ENCODE measurements around the gene DHX16. TPM values are rescaled to one million over a fixed set of nuclear protein-coding genes. Genes with fewer than 3 reads are reported as not detected.
A peak's percentile ranks its signal among the peaks of the same experiment; 100 is the strongest.

The DHX16 gene
- total RNA-seq, 1 experiment from 2014 or later: 44.5 TPM

- TF ChIP-seq, protein P1, sequence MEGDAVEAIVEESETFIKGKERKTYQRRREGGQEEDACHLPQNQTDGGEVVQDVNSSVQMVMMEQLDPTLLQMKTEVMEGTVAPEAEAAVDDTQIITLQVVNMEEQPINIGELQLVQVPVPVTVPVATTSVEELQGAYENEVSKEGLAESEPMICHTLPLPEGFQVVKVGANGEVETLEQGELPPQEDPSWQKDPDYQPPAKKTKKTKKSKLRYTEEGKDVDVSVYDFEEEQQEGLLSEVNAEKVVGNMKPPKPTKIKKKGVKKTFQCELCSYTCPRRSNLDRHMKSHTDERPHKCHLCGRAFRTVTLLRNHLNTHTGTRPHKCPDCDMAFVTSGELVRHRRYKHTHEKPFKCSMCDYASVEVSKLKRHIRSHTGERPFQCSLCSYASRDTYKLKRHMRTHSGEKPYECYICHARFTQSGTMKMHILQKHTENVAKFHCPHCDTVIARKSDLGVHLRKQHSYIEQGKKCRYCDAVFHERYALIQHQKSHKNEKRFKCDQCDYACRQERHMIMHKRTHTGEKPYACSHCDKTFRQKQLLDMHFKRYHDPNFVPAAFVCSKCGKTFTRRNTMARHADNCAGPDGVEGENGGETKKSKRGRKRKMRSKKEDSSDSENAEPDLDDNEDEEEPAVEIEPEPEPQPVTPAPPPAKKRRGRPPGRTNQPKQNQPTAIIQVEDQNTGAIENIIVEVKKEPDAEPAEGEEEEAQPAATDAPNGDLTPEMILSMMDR (IDR thresholded peaks at IDR 0.05): no peak
- no peak for TF ChIP-seq SIN3A (IDR thresholded peaks at IDR 0.05; ENCODE audit: borderline replicate concordance, insufficient read depth, low read depth, low read length)
- no peak for TF ChIP-seq REST (IDR thresholded peaks at IDR 0.05; ENCODE audit: insufficient read depth in 1 of 2, low read depth in 2 of 2, low read length in 1 of 2)
- no peak for TF ChIP-seq TCF7L2 (IDR thresholded peaks at IDR 0.05; ENCODE audit: low read depth, low read length)
- no peak for TF ChIP-seq POLR2AphosphoS5 (IDR thresholded peaks at IDR 0.05; ENCODE audit: low read depth, low read length)
- ChIA-PET POLR2A (no interaction called here), CTCF (interaction anchor here (0.7 kb wide), 1 partner anchor 44 kb away, joined by 5 read pairs; no protein-coding TSS in a partner anchor)
- no peaks in the 10 kb centered on the region for H3K9me3 ChIP-seq (ENCODE audit: control insufficient read depth, insufficient read depth, low read depth, low read length)
- DNase-seq (ENCODE audit: low read depth, low spot score) (no peak), ATAC-seq (no peak)
- peaks cover 35% of the 10 kb centered on the region for H3K4me1 ChIP-seq (ENCODE audit: control insufficient read depth, insufficient read depth, low read length)
- BruUV-seq (replicated peaks): no TSS peak
- no peaks in the 10 kb centered on the region for H3K27me3 ChIP-seq (ENCODE audit: control insufficient read depth, insufficient read depth, low read length)
- intact Hi-C loops (cut with micrococcal nuclease; ENCODE audit: unreplicated experiment): loop anchor here (5.0 kb wide), 1 partner anchor 404 kb away; no protein-coding TSS in a partner anchor
- peak overlapping the region; percentile 85 to 96 for H3K4me3 ChIP-seq (ENCODE audit: low read depth in 2 of 2, low read length in 2 of 2)
- in situ Hi-C loops (cut with HindIII; ENCODE audit: low pct_unique_long_range_greater_than_20kb, low sequenced_read_pairs): no loop called here
- no peaks in the 10 kb centered on the region for H3K36me3 ChIP-seq (ENCODE audit: control insufficient read depth, insufficient read depth, low read length)
- peak overlapping the region; percentile 96 for H3K27ac ChIP-seq (ENCODE audit: low read length)
Measured at GRCh38 chr6:30683183-30683979, 10.6 kb upstream of the DHX16 start.

DNA sequence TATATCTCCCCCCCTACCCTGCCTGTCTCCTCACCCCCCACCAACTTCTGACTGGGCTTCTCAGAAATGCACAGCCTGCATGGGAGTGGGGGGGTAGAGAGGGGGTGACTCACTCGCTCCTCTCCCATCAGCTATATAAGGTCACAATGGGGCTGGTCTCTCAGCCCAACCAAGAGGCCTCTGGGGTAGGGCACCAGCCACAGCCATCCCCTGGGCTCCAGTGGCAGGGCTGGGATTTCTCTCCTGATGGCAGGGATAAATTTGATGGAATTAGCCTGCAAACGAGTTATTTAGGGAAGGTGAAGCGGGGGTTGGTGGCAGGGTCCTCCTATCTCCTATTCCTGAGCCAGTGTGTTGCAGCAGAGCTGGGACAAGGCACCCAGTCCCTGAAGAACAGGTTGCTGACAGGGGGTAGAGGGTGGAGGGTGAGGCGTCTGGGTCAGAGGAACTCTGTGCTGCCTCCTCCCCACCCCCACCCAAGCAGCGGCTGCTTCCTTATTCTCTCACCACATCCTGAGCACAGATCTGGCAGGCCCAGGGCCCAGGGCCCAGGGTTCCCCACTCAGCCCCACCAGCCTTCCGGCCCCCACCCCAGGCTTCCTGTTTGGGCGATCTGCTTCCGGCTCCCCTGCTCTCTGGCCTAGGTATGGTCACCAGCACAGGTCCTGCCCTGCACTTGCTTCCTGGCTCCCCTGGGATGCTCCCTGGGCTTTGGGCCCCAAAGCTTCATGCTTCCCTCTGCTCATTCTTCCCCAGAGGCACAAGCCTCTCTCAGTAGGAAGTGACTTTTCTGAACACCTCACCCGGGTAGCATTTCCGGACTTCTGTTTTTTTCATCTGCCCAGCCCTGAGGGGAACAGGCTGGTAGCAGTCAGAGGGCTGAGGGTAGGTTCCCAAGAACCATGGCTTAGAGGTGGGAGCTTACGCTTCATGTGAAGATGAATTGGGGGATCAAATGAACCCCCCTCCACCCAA, 9.6 kb upstream of the DHX16 start:
- Histone ChIP-seq H3K36me3 (ENCODE audit: control insufficient read depth, insufficient read depth, low read length) (no peaks in the 10 kb centered on the region), H3K27ac (ENCODE audit: low read length) (peak overlapping the region; percentile 96), H3K4me1 (ENCODE audit: control insufficient read depth, insufficient read depth, low read length) (peaks cover 30% of the 10 kb centered on the region), H3K4me3 (ENCODE audit: low read depth in 2 of 2, low read length in 2 of 2) (peak overlapping the region; percentile 85 to 96), H3K9me3 (ENCODE audit: control insufficient read depth, insufficient read depth, low read depth, low read length) (no peaks in the 10 kb centered on the region), H3K27me3 (ENCODE audit: control insufficient read depth, insufficient read depth, low read length) (no peaks in the 10 kb centered on the region)
- TF ChIP-seq POLR2AphosphoS5 (IDR thresholded peaks at IDR 0.05; ENCODE audit: low read depth, low read length) (peak; percentile 49; the same call in 1 of the 2 replicates), SIN3A (IDR thresholded peaks at IDR 0.05; ENCODE audit: borderline replicate concordance, insufficient read depth, low read depth, low read length) (no peak)
- in situ Hi-C loops (cut with HindIII; ENCODE audit: low pct_unique_long_range_greater_than_20kb, low sequenced_read_pairs) (no loop called here), intact Hi-C loops (cut with micrococcal nuclease; ENCODE audit: unreplicated experiment) (loop anchor here (5.0 kb wide), 1 partner anchor 405 kb away; no protein-coding TSS in a partner anchor)
- ATAC-seq (peak; percentile 40), DNase-seq (ENCODE audit: low read depth, low spot score) (peak; percentile 52)
- ChIA-PET CTCF (interaction anchor here (0.6 to 1.0 kb wide), 2 partner anchors 19 to 46 kb away, joined by 3 to 4 read pairs; no protein-coding TSS in a partner anchor), POLR2A (interaction anchor here (1.0 kb wide), 1 partner anchor 23 kb away, joined by 10 read pairs; no protein-coding TSS in a partner anchor)
- no TSS peak for BruUV-seq (replicated peaks)
